OCI-LY3 (cell line): ENCODE measurements around the gene EPHB1.

ENCODE experiments used
- EZH2phosphoT487 ChIP-seq: fragments of 200-600 bp; shearing (Covaris generic); IDR thresholded peaks from 2 replicates; pipeline ENCODE4 v1.6.1; 2018; ENCODE audit warnings: antibody characterized with exemption, mixed run types, low read depth
- TF ChIP-seq, protein P1 (sequence below): fragments of 200-600, 300-600 bp; sonication (generic); IDR thresholded peaks from 2 replicates; pipeline ENCODE4 v1.5.1; 2014; ENCODE audit warnings: antibody characterized with exemption, low read length, low read depth

DNA sequence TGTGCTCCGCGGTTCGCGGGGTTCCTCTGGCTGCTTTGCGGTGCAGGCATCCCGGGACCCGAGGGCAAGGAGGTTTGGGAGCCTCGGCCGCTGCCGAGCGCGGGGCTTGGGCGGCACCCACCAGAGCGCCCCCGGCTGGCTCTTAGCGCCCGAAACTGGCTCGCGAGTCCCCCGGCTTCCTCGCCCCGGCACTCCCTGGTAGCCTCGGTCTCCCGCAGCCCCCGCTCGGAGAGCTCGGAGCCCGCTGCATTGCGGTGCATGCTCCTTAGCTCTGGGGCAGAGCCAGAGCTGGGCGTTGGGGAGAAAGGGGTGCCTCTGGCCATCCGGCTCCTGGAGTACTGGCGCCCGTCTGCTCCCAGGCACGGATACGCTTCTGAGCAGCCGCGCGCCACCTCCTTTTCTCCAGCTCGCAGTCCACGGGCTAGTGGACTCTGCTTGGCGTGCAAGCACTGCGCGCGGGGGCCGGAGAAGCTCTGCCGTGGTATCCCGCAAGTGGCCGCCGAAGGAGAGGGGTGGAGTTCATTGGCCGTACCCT lies 753 bp downstream of the EPHB1 start:
- TF ChIP-seq, protein P1, sequence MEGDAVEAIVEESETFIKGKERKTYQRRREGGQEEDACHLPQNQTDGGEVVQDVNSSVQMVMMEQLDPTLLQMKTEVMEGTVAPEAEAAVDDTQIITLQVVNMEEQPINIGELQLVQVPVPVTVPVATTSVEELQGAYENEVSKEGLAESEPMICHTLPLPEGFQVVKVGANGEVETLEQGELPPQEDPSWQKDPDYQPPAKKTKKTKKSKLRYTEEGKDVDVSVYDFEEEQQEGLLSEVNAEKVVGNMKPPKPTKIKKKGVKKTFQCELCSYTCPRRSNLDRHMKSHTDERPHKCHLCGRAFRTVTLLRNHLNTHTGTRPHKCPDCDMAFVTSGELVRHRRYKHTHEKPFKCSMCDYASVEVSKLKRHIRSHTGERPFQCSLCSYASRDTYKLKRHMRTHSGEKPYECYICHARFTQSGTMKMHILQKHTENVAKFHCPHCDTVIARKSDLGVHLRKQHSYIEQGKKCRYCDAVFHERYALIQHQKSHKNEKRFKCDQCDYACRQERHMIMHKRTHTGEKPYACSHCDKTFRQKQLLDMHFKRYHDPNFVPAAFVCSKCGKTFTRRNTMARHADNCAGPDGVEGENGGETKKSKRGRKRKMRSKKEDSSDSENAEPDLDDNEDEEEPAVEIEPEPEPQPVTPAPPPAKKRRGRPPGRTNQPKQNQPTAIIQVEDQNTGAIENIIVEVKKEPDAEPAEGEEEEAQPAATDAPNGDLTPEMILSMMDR = no peak
- TF ChIP-seq EZH2phosphoT487 = no peak
